OCI-LY7 (cell line): ENCODE data around the gene OXLD1.

Source experiments
- CTCF ChIP-seq: fragments of 200-600 bp; sonication (generic); conservative IDR thresholded peaks from 2 replicates; pipeline ENCODE4 v1.5.1; 2014; ENCODE audit warnings: mild to moderate bottlenecking, antibody characterized with exemption, low read length, moderate library complexity, mixed read lengths
- EZH2phosphoT487 ChIP-seq: fragments of 200-600 bp; sonication (generic); IDR thresholded peaks from 2 replicates; pipeline ENCODE4 v1.6.1; 2018; ENCODE audit warnings: low read depth, borderline replicate concordance, mild to moderate bottlenecking, mixed run types, antibody characterized with exemption, low read length, moderate library complexity, mixed read lengths

GRCh38 chr17:81640011-81640410, 26.4 kb downstream of the OXLD1 start:
- no peak for TF ChIP-seq CTCF
- TF ChIP-seq EZH2phosphoT487 = no peak
